ENCODE results near the gene PVR. TPM values are rescaled to one million over a fixed set of nuclear protein-coding genes. Genes with fewer than 3 reads are reported as not detected.
"Not testable (repeated sequence)": the region's sequence is repeated elsewhere in the genome, so short reads cannot be mapped to it uniquely, and the experiment has no call there.

The PVR gene
- total RNA-seq, 1 experiment from 2014 or later: 52.1 TPM

DNA sequence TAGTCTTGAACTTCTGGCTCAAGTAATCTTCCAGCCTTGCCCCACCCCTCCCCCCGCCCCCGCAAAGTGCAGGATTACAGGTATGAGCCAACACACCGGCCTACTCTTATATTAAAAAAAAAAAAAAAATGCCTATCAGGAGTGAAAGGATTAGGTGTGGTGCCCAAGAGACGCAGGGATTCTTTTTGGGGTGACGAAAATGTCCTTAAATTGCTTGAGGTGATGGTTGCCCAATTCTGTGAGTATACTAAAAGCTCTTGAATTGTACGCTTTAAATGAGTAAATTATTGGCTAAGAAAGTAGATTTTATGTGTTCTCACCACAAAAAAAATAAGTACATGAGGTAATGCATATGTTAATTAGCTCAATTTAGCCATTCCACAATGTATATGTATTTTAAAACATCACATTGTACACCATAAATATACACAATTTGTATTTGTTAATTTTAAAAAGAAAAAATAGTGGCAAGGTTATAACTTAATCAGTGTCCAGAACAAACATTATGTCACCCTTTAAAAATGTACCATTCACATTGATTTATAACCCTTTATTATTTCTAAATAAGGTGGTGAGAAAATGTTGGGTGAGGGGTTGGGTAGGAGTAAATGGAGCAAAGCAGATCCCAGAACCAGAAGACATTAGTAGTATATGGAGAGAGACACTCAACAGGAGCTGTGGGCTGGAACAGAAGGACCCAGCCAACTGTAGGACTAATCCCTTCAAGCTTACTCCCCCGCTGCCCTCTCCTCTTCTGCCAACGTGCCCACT, 26.4 kb upstream of the PVR start:
- DNase-seq (ENCODE audit: low read depth): no peak

DNA sequence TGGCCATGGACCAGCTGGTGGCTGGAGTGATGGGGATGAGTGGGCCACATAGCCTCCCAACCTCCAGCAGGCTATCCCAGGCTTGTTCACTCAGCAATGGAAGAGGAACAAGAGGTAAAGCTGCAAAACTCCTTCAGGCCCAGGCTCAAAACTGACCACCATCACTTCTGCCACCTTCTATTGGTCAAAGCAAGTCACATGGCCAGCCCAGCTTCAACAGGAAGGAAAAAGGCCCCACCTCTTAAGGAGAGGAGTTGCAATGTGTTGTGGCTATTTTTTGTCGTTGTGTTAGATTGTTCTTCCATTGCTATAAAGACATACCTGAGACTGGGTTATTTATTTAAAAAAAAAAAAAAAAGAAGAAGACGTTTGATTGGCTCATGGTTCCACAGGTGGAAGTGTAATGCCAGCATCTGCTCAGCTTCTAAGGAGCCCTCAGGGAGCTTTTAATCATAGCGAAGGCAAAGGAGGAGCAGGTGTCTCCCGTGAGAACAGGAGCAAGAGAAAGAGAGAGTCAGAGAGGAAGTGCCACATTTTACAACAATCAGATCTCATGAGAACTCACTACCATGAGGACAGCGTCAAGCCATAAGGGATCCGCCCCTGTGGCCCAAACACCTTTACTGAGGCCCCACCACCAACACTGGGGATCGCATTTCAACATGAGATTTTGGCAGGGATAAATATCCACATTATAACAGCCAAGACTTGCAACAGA, 24.9 kb upstream of the PVR start:
- no peak for DNase-seq (ENCODE audit: low read depth)

DNA sequence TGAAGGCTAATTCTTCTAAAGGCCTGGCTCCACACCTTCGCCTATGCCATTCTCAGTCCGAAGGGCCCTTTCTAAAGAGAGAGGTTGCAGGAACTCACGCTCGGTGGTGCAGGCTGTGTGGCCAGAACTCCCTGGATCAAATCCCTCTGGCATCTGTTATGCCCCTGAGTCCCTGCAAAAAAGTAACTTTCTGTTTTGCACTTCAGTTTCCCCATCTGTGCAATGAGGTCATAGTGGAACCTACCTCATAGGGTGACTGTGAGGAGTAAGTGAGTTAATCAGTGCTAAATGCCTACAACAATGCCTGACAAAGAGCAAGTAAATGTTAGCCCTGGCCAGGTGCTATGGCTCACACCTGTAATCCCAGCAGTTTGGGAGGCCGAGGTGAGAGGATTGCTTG, 23.0 kb upstream of the PVR start:
- no peak for DNase-seq (ENCODE audit: low read depth)

DNA sequence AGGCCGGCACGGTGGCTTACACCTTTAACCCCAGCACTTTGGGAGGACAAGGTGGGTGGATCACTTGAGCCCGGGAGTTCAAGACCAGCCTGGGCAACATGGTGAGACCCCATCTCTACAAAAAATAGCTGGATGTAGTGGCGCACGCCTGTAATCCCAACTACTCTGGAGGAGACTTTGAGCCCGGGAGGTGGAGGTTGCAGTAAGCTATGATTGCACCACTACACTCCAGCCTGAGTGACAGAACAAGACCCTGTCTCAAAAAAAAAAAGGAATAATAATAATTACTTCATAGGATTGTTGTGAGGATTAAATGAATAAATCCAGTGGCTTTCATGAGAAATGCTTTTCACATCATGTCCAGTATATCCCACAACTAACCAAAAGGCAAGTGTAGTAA, 22.3 kb upstream of the PVR start:
- DNase-seq (ENCODE audit: low read depth): no peak

DNA sequence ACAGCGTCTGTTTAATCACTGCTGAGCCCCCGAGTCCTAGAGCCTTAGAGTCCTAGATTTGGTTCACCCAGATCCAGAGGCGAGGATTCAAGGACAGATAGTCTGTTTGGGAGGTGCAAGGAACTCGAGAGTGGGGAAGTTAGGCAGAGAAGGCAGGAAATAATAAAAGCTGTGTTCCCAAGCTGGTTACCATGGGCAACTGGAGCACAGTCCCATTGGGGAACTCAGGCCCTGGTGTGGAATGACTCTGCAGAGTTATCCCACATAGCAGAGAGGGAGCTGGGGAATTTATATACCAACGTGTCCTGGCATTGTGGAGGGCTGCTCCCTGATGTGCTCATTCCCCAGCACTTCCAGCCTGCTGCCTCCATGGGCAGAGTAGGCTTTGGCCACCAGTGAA, 20.6 kb upstream of the PVR start:
- peak; percentile 28 for DNase-seq (ENCODE audit: low read depth)

DNA sequence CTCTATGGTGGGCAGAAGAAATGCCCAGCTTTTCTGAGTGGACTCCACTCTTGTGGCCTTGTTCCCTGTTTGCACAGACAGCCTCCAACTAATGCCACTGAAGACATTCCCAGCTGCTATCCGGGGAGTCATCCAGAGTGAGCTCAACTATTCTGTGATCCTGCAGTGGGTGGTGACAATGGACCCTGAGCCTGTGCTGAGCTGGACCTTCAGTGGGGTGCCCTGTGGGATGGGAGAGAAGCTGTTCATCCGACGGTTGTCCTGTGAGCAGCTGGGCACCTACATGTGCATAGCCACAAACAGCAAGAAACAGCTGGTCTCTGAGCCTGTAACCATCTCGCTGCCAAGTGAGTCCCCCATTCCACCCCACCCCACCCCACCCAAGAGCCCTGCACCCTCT, 20.1 kb upstream of the PVR start:
- peak; percentile 27 for DNase-seq (ENCODE audit: low read depth)

DNA sequence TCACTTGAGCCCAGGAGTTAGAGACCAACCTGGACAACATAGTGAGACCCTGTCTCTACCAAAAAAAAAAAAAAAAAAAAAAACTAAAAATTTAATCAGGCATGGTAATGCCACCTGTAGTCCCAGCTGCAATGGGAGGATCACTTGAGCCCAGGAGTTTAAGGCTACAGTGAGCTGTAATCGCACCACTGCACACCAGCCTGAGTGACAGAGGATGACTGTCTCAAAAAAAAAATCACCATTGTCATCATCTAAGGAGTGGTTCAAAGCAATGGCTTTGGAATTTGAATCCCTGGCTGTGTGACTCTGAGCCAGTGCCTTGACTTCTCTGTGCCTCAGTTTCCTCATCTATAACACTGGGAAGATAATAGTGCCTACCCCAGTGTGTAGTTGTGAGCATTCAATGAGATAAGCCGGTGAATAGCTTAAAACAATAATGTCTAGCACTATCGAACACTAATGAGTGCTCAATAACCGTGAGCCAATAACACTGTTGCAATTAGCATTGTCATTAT, 18.8 kb upstream of the PVR start:
- no peak for DNase-seq (ENCODE audit: low read depth)

DNA sequence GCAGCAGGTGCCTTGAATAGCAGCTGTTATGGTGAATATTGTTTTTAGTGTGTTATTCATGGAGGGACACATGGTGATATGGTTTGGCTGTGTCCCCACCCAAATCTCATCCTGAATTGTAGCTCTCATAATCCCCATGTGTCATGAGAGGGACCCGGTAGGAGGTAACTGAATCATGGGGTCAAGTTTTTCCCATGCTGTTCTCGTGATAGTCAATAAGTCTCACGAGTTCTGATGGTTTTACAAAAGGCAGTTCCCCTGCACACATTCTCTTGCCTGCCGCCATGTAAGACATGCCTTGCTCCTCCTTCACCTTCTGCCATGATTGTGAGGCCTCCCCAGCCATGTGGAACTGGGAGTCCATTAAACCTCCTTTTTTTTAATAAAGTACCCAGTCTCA, 18.1 kb upstream of the PVR start:
- peak; percentile 72 for DNase-seq (ENCODE audit: low read depth)

DNA sequence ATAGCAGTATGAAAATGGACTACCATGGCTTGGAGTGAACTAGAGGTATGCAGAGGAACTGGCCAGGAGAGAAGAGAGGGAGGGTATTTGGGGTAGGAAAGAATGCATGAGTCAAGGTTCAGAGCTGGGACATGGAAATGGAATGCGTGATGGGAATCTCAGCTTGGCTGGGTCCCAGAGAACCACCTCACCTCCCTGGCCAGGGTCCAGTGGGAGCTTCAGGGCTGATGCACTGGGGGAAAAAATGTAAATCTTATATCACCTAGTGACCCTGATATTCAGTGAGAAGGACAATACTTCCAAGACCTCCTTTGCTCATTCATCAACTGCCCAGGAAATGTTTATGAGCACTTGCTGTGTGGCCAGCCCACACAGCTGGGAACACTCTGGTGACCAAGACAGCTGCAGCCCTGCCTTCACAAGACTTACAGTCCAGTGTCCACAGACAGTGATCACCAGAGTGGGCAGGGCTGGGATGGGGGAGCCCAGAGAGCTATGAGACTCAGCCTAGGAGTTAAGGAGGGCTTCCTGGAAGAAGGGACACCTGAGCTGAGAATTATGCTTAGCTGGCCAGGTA, 17.6 kb upstream of the PVR start:
- DNase-seq (ENCODE audit: low read depth): peak; percentile 79

DNA sequence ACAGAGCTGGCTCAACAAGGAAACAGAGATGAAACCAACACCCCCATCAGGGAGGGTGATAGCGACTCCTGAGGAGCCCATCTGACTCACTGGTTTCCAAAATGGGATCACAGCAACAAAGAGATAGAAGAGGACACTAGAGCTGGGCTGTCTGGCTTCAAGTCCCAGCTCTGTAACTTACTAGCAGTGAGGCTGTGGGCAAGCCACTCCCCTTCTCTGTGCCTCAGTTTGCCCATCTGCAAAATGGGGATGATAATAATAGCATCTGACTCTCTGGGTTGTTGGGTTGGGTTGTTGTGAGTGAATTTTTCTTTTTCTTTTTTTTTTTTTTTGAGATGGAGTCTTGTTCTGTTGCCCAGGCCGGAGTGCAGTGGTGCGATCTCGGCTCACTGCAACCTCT, 16.1 kb upstream of the PVR start:
- no peak for DNase-seq (ENCODE audit: low read depth)

DNA sequence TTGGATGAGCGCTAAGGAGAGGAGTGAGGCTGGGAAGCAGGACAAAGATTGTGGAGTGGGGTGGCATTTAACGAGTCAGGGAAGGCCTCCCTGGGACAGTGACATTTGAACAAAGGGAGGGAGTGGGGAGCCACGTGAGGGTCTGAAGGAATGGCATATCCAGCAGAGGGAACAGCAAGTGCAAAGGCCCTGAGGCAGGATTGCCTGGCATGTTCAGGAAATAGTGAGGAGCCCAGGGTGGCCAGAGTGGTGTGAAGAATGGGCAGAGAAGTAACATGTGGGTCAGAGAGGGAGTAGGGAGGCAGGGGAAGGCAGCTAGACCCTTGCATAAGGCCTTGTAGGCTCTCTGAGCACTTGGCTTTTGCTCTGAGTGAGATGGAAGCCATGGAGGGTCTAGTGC, 14.9 kb upstream of the PVR start:
- no peak for DNase-seq (ENCODE audit: low read depth)

DNA sequence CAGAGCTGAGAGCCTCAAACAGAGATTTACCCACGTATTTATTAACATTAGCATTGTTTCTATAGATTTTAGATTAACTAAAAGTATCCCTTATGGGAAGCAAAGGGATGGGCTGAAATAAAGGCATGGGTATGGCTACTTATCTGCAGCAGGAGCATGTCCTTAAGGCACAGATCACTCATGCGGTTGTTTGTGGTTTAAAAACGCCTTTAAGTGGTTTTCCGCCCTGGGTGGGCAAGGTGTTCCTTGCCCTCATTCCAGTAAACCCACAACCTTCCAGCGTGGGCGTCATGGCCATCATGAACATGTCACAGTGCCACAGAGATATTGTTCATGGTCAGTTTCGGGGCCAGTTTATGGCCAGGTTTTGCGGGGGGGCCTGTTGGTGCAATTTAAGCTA, 12.1 kb upstream of the PVR start:
- DNase-seq (ENCODE audit: low read depth): not testable (repeated sequence)

DNA sequence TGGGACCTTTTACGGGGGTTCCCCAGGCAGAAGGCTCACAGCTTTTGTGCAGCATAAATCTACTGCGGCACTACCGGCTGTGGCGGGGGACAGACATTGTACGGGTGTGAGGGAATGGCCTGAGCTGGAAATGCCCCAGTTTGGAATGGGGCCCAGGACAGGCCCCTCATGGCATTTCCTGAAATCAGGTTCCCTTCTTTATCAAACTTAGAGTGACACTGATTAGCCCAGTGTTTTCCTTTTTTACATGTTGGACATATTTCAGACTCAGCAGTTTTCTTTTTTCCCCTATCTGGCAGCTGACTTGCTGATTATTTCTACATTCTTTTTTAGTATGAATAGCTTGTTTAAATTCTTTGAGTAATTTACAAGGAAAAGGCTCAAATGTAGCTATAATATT, 9.7 kb upstream of the PVR start:
- not testable (repeated sequence) for DNase-seq (ENCODE audit: low read depth)

DNA sequence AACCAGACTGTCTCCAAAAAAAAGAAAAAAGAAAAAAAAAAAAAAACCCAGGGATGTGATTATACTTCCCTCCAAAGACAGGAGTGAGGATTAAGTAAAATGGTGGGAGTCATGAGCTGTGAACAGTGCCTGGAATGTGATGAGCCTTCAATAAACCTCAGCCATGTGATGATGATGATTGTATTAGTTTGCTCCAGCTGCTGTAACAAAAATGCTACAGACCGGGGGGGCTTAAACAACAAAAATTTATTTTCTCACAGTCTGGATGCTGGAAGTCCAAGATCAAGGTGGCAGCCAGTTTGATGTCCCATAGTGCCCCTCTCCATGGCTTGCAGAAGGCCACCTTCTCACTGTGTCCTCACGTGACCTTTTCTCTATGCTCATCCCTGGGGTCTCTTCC, 8.9 kb upstream of the PVR start:
- no peak for DNase-seq (ENCODE audit: low read depth)

DNA sequence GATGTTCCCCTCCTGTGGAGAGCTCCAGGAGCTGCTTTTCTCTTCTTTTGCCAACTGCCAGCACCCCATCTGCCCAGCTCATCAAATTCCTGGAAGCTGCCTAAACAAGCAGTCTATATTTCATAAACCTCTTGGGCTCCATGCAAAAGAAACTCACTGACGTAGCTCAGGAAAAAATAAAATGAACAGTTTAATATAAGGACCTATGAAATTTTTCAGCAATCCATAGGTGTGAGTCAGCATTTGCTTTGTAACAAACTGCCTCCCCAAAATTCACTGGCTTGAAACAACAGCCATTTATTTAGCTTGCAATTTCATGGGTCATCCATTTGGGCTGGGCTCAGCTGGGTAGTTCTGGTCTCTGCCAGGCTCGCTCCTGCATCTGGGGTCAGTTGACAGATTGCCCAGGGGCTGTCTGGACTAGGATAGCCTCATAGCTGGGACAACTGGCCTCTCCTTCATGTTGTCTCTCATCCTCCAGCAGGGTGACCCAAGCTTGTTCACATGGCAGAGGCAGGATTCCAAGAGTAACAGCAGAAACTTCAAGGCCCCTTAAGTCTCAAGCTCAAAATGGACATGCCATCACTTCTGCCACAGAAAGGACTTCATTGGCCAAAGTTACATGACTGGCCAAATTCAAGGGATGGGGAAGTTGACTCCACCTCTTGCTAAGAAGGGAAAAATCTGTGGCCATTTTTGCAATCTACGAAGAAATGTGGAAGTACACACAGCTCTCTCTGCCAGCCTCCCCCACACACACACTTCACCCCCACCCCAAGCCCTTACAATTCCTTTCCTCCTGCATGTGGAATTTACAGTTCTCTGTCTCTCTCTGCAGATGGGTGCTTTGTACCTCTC, 7.9 kb upstream of the PVR start:
- peak; percentile 30 for DNase-seq (ENCODE audit: low read depth)

DNA sequence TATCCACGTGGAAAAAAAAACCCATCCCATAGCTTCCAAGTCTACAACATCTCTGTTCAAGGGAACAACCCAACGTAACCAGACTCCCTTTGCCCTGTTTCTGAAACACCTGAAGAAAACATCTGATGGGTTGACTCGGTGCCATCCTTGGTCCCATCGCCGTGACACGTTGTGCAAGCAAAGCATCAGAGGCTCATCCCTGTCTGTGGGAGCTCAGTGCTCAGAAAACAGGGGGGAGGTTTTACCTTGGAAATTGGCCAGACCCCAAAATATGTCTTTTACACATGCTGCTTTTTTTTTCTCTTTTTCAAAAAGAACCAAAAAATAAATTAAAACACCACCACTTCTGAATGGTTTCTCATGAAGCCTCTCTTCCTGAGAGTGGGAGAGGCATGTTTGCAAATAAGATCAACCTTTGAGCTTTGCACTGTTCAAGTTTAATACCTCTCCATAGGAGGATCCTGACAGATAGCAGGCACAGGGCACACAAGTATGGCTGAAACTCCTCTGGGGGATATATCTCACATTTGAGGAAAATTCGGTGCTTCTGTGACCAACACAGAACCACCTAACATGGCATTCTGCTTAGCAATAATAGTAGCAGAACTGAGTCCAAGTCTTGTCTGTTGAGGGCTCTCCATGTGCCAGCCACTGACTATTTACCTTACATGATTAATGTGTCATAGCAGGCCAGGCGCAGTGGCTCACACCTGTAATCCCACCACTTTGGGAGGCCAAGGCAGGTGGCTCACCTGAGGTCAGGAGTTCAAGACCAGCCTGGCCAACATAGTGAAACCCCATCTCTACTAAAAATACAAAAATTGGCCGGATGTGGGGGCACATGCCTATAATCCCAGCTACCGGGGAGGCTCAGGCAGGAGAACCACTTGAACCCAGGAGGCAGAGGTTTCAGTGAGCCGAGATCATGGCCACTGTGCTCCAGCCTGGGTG, 7.0 kb upstream of the PVR start:
- no peak for DNase-seq (ENCODE audit: low read depth)

DNA sequence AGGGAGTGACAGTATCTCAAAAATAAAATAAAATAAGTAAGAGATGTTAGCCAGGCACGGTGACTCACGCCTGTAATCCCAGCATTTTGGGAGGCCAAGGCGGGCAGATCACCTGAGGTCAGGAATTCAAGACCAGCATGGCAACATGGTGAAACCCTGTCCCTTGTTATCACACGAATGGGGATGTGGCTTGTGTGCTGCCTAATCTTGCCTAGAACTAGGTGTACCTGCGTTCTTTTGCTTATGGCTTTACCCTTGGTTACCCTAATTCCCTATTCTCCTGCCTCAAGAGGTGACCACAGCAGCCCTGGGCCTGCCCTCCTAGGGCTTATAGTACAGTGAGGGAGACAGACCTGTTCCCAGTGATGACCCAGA, 6.3 kb upstream of the PVR start:
- DNase-seq (ENCODE audit: low read depth): no peak

DNA sequence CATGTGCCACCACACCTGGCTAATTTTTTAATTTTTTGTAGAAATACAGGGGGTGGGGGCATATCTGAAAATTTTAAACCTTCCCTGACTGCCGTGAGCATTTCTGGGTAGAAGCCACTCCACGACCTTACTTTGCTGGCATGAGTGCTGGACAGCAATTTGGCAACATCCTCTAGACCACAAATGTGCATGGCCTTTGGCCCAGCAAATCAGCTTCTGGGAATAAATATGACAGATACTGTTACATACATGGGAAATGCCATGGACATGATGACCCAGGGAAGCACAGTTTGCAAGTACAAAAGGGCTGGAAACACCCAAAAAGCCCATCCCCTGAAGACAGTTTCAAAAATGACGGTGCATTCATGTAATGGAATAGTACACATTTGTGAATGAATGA, 3.2 kb upstream of the PVR start:
- DNase-seq (ENCODE audit: low read depth): peak; percentile 62

DNA sequence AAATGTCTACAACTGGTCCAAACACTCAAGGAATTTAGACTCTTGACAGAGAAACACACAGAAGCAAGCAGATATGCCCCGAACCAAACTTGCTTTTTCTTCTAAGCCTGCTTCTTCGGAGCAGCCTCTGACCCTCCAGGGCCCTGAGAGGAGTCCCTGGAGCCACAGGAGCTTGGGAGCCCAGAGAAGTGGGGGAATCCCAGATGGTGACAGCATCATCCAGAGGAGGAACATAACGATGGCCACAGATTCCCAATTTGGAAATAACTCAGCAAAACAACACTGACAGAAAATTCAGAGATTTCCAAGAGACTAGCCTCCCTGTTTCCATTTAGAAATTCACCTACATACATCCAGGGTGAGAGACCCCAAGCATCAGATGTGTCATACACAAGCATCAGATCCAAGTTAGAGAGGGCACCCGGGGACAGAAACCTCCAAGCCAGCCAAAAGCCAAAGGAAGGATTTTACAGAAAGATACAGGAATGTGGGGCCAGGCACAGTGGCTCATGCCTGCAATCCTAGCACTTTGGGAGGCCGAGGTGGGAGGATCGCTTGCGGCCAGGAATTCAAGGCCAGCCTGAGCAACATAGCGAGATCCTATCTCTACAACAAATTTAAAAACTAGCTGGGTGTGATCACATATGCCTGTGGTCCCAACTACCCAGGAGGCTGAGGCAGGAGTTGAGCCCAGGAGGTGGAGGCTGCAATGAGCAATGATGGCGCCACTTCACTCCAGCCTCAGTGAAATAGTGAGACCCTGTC, 2.0 kb upstream of the PVR start:
- DNase-seq (ENCODE audit: low read depth): no peak

DNA sequence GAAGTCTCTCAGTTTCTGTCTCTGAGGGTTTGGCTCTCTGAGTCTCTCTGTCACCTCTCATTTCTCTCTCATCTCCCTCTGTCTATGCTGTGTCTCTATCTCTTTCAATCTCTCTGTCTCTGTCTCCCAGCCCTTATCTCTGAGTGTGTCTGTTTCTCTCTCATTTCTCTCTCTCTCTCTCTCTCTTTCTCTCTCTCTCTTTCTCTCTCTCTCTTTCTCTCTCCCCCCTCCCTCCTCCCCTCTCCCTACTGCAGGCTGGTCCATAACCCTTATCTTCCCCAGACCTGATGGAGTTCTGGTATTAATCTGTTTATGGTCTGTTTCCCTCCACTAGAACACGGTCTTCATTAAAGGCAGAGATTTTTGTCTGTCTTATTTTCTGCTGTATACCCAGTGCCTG, 1.3 kb upstream of the PVR start:
- DNase-seq (ENCODE audit: low read depth): no peak

All from LHCN-M2 (cell line).